Panc1 (cell line): ENCODE measurements around the gene ITLN1.

ENCODE experiments used
- CTCF ChIP-seq: fragments of 450-650 bp; IDR thresholded peaks from 2 replicates; pipeline ENCODE4 v1.5.1; 2017; ENCODE audit warnings: mild to moderate bottlenecking
- POLR2AphosphoS5 ChIP-seq: IDR thresholded peaks from 2 replicates; pipeline ENCODE4 v1.6.1; 2012; ENCODE audit warnings: mild to moderate bottlenecking, low read depth, low read length, moderate library complexity
- TF ChIP-seq, protein P1 (sequence below), 2 experiments: IDR thresholded peaks; 2 replicates each; pipeline ENCODE4 v1.6.1; 2011 to 2012; ENCODE audit warnings: low read depth in 2 of 2, control low read depth in 1 of 2, low read length in 1 of 2, mild to moderate bottlenecking in 1 of 2, moderate library complexity in 1 of 2; ENCODE audit not compliant: insufficient read depth in 1 of 2

GRCh38 chr1:160850541-160850940, 34.4 kb downstream of the ITLN1 start:
- TF ChIP-seq CTCF (no peak), POLR2AphosphoS5 (no peak)
- TF ChIP-seq, protein P1, sequence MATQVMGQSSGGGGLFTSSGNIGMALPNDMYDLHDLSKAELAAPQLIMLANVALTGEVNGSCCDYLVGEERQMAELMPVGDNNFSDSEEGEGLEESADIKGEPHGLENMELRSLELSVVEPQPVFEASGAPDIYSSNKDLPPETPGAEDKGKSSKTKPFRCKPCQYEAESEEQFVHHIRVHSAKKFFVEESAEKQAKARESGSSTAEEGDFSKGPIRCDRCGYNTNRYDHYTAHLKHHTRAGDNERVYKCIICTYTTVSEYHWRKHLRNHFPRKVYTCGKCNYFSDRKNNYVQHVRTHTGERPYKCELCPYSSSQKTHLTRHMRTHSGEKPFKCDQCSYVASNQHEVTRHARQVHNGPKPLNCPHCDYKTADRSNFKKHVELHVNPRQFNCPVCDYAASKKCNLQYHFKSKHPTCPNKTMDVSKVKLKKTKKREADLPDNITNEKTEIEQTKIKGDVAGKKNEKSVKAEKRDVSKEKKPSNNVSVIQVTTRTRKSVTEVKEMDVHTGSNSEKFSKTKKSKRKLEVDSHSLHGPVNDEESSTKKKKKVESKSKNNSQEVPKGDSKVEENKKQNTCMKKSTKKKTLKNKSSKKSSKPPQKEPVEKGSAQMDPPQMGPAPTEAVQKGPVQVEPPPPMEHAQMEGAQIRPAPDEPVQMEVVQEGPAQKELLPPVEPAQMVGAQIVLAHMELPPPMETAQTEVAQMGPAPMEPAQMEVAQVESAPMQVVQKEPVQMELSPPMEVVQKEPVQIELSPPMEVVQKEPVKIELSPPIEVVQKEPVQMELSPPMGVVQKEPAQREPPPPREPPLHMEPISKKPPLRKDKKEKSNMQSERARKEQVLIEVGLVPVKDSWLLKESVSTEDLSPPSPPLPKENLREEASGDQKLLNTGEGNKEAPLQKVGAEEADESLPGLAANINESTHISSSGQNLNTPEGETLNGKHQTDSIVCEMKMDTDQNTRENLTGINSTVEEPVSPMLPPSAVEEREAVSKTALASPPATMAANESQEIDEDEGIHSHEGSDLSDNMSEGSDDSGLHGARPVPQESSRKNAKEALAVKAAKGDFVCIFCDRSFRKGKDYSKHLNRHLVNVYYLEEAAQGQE (IDR thresholded peaks at IDR 0.05; ENCODE audit: insufficient read depth in 1 of 2, low read depth in 2 of 2, low read length in 1 of 2), result no peak
